Neural progenitor cell (in vitro differentiated cells): ENCODE data around the gene DDX51. TPM values are rescaled to one million over a fixed set of nuclear protein-coding genes. Genes with fewer than 3 reads are reported as not detected.

Source experiments
- DNase-seq: peaks from one replicate; pipeline ENCODE4 v3.0.0-alpha.2; 2016; ENCODE audit warnings: low spot score
- H2AFZ ChIP-seq: fragments of 200-600 bp; sonication (generic); replicated peaks from 2 replicates; pipeline ENCODE4 v1.6.1; 2016; ENCODE audit warnings: antibody characterized with exemption
- H3F3A ChIP-seq: fragments of 200-600 bp; sonication (generic); 2 replicates; pipeline ENCODE4 v1.6.1; 2016; ENCODE audit warnings: antibody characterized with exemption, low read depth
- H3K27ac ChIP-seq: fragments of 200-600 bp; sonication (generic); 2 replicates; pipeline ENCODE4 v1.5.1; 2016; ENCODE audit warnings: mild to moderate bottlenecking
- H3K27me3 ChIP-seq: fragments of 200-600 bp; sonication (generic); 2 replicates; pipeline ENCODE4 v1.6.1; 2016; ENCODE audit warnings: mild to moderate bottlenecking, moderate library complexity
- H3K36me3 ChIP-seq: fragments of 200-600 bp; sonication (generic); 2 replicates; pipeline ENCODE4 v1.5.1; 2016
- H3K4me1 ChIP-seq: fragments of 200-600 bp; sonication (generic); 2 replicates; pipeline ENCODE4 v1.6.1; 2016; ENCODE audit warnings: mixed run types
- H3K4me2 ChIP-seq: fragments of 200-600 bp; sonication (generic); 2 replicates; pipeline ENCODE4 v1.6.1; 2016
- H3K4me3 ChIP-seq: fragments of 200-600 bp; sonication (generic); 2 replicates; pipeline ENCODE4 v1.5.1; 2016
- H3K79me2 ChIP-seq: fragments of 200-600 bp; sonication (generic); 2 replicates; pipeline ENCODE4 v1.6.1; 2016; ENCODE audit warnings: low read depth
- H3K9ac ChIP-seq: fragments of 200-600 bp; sonication (generic); 2 replicates; pipeline ENCODE4 v1.6.1; 2016
- H3K9me3 ChIP-seq: fragments of 200-600 bp; sonication (generic); 2 replicates; pipeline ENCODE4 v1.5.1; 2016; ENCODE audit warnings: low read depth
- H4K20me1 ChIP-seq: fragments of 200-600 bp; sonication (generic); 2 replicates; pipeline ENCODE4 v1.6.1; 2016; ENCODE audit warnings: low read depth
- H3K27ac Mint-ChIP-seq: 3 replicates; pipeline ENCODE4 v1.8.0; 2021; ENCODE audit warnings: mixed read lengths
- H3K27me3 Mint-ChIP-seq: 2 replicates; pipeline ENCODE4 v1.8.0; 2022; ENCODE audit warnings: low read depth, mild to moderate bottlenecking, inconsistent platforms, moderate library complexity, mixed read lengths; ENCODE audit not compliant: insufficient read depth
- H3K36me3 Mint-ChIP-seq: 3 replicates; pipeline ENCODE4 v1.8.0; 2021; ENCODE audit warnings: mixed read lengths
- H3K4me1 Mint-ChIP-seq: 3 replicates; pipeline ENCODE4 v1.8.0; 2021; ENCODE audit warnings: mixed read lengths
- H3K4me3 Mint-ChIP-seq: 3 replicates; pipeline ENCODE4 v1.8.0; 2021; ENCODE audit warnings: mild to moderate bottlenecking, moderate library complexity, mixed read lengths
- H3K9me3 Mint-ChIP-seq: 3 replicates; pipeline ENCODE4 v1.8.0; 2020; ENCODE audit warnings: mixed read lengths
- CTCF ChIP-seq: fragments of 200-600 bp; sonication (generic); IDR thresholded peaks from 2 replicates; pipeline ENCODE4 v1.5.1; 2017; ENCODE audit warnings: antibody characterized with exemption, mild to moderate bottlenecking
- EZH2 ChIP-seq: fragments of 200-600 bp; sonication (generic); IDR thresholded peaks from 2 replicates; pipeline ENCODE4 v1.6.1; 2017; ENCODE audit warnings: antibody characterized with exemption, mild to moderate bottlenecking, moderate library complexity
- EZH2phosphoT487 ChIP-seq: fragments of 200-600 bp; sonication (generic); IDR thresholded peaks from 2 replicates; pipeline ENCODE4 v1.6.1; 2017; ENCODE audit warnings: antibody characterized with exemption
- total RNA-seq: library from RNA; depleted of rRNA; stranded (reverse); fragments of >200 nt; gene quantifications from 2 replicates; pipeline ENCODE4 v1.2.3, GENCODE V29; 2015; ENCODE audit warnings: low replicate concordance

The DDX51 gene
- total RNA-seq, 1 donor from 2014 or later = 8.5 TPM

- no peak overlapping the region for H2AFZ ChIP-seq
- no peaks in the 10 kb centered on the region for H3K4me1 ChIP-seq
- Mint-ChIP-seq H3K27ac (no peak overlapping the region), H3K27me3 (peaks cover 8% of the 10 kb centered on the region), H3K9me3 (no peaks in the 10 kb centered on the region), H3K4me1 (peaks cover 2% of the 10 kb centered on the region), H3K36me3 (no peaks in the 10 kb centered on the region), H3K4me3 (no peak overlapping the region)
- no peak for DNase-seq
- H3K4me3 ChIP-seq = no peak overlapping the region
- peaks cover 72% of the 10 kb centered on the region for H3K27me3 ChIP-seq
- peaks cover 3% of the 10 kb centered on the region for H3F3A ChIP-seq
- no peaks in the 10 kb centered on the region for H4K20me1 ChIP-seq
- H3K9ac ChIP-seq = no peak overlapping the region
- no peaks in the 10 kb centered on the region for H3K79me2 ChIP-seq
- H3K27ac ChIP-seq = no peak overlapping the region
- no peaks in the 10 kb centered on the region for H3K36me3 ChIP-seq
- no peaks in the 10 kb centered on the region for H3K9me3 ChIP-seq
- TF ChIP-seq CTCF = no peak
- no peak for TF ChIP-seq EZH2phosphoT487
- TF ChIP-seq EZH2 = no peak
- no peak overlapping the region for H3K4me2 ChIP-seq
Observed at GRCh38 chr12:132170094-132170636, 26.0 kb upstream of the DDX51 start.

- H3K4me3 Mint-ChIP-seq = no peak overlapping the region
- DNase-seq = no peak
- no peak overlapping the region for H3K27ac Mint-ChIP-seq
- no peaks in the 10 kb centered on the region for H3K36me3 Mint-ChIP-seq
- H3K9me3 Mint-ChIP-seq = peaks cover 1% of the 10 kb centered on the region
- Histone ChIP-seq H3K4me2 (no peak overlapping the region), H3K79me2 (no peaks in the 10 kb centered on the region), H3F3A (peaks cover 6% of the 10 kb centered on the region), H3K27me3 (peaks cover 67% of the 10 kb centered on the region), H3K4me3 (no peak overlapping the region), H3K9me3 (no peaks in the 10 kb centered on the region), H3K36me3 (no peaks in the 10 kb centered on the region), H2AFZ (no peak overlapping the region), H4K20me1 (peaks cover 2% of the 10 kb centered on the region), H3K9ac (no peak overlapping the region), H3K27ac (no peak overlapping the region), H3K4me1 (no peaks in the 10 kb centered on the region)
- no peaks in the 10 kb centered on the region for H3K4me1 Mint-ChIP-seq
- peaks cover 8% of the 10 kb centered on the region for H3K27me3 Mint-ChIP-seq
- no peak for TF ChIP-seq EZH2
- no peak for TF ChIP-seq EZH2phosphoT487
- no peak for TF ChIP-seq CTCF
Observed at GRCh38 chr12:132169376-132169775, 25.3 kb upstream of the DDX51 start.

GRCh38 chr12:132168311-132169031 is 24.4 kb upstream of the DDX51 start:
- Histone ChIP-seq H2AFZ (no peak overlapping the region), H3K4me1 (no peaks in the 10 kb centered on the region), H3K79me2 (no peaks in the 10 kb centered on the region), H3K27me3 (peaks cover 67% of the 10 kb centered on the region), H3K4me2 (no peak overlapping the region), H3K36me3 (no peaks in the 10 kb centered on the region), H3K9me3 (no peaks in the 10 kb centered on the region), H3K9ac (no peak overlapping the region), H3K4me3 (no peak overlapping the region), H4K20me1 (peaks cover 4% of the 10 kb centered on the region), H3K27ac (no peak overlapping the region), H3F3A (peaks cover 8% of the 10 kb centered on the region)
- no peak overlapping the region for H3K4me3 Mint-ChIP-seq
- peaks cover 11% of the 10 kb centered on the region for H3K27me3 Mint-ChIP-seq
- H3K4me1 Mint-ChIP-seq = no peaks in the 10 kb centered on the region
- peaks cover 1% of the 10 kb centered on the region for H3K9me3 Mint-ChIP-seq
- no peak for DNase-seq
- no peaks in the 10 kb centered on the region for H3K36me3 Mint-ChIP-seq
- no peak overlapping the region for H3K27ac Mint-ChIP-seq
- TF ChIP-seq EZH2 (no peak), EZH2phosphoT487 (no peak), CTCF (no peak)
